WERI-Rb-1 (cell line): ENCODE measurements around the gene NPAS1.

Experiments
- DNase-seq: peaks from one replicate; pipeline ENCODE4 v3.0.0-alpha.2; 2020
- H3K27ac ChIP-seq: fragments of 250-450 bp; sonication (Bioruptor Pico); 2 replicates; pipeline ENCODE4 v1.5.1; 2020; ENCODE audit warnings: mild to moderate bottlenecking, moderate library complexity
- H3K27me3 ChIP-seq: fragments of 250-450 bp; sonication (Bioruptor Pico); 2 replicates; pipeline ENCODE4 v1.5.1; 2021; ENCODE audit warnings: mild to moderate bottlenecking, low read depth, moderate library complexity; ENCODE audit not compliant: insufficient read depth, severe bottlenecking
- H3K36me3 ChIP-seq: fragments of 250-450 bp; sonication (Bioruptor Pico); 2 replicates; pipeline ENCODE4 v1.5.1; 2020; ENCODE audit warnings: mild to moderate bottlenecking, moderate library complexity
- H3K4me3 ChIP-seq: 2 replicates; pipeline ENCODE4 v1.5.1; 2011; ENCODE audit warnings: low read depth, mild to moderate bottlenecking, control low read depth, low read length
- H3K9me3 ChIP-seq: fragments of 250-450 bp; sonication (Bioruptor Pico); 2 replicates; pipeline ENCODE4 v1.5.1; 2021; ENCODE audit warnings: mild to moderate bottlenecking, moderate library complexity; ENCODE audit not compliant: severe bottlenecking
- CTCF ChIP-seq: IDR thresholded peaks from 2 replicates; pipeline ENCODE4 v1.5.1; 2011; ENCODE audit warnings: low read depth, mild to moderate bottlenecking, control low read depth, inconsistent platforms, low read length

Gene NPAS1

DNA sequence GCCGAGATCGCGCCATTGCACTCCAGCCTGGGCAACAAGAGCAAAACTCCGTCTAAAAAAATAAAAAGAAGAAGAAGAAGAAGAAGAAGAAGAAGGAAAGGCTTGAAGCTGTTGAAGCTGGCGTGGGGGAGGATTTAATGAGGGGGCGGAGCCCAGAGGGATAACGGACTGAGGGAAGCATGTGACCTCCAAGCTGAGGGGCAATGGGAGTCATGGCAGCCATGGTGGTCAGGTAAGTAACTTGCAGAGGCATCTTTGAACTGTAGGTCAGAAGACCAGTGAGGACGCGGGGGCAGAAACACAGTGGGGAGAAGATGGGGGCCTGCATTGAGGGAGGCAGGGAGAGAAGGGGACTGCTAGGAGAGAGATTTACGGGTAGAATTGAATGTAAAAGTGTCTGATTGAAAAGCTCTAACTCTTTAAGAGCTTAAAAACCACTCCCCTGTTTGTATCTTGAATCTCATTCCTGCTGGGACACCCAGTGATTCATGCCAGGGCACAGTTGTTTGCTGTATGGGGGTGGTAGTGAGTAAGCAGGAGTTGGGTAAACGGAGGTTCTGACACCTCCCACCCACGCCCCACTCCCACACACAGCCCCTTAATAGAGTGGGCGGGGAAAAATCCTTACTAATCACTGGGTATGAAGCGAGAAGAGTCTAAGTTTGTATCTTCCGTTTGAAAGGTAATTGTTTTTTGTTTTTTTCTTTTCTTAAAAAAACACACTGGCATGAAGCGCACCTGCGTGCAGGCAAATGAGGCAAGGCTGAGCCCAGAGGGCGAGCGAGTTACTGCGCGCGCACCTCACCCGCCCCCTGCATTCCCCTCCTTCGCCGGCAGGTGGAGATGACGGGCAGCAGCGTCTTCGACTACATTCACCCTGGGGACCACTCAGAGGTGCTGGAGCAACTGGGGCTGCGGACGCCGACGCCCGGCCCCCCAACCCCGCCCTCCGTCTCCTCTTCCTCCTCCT, 15.8 kb downstream of the NPAS1 start:
- DNase-seq: peak; percentile 90
- Histone ChIP-seq H3K36me3 (no peaks in the 10 kb centered on the region), H3K27me3 (no peaks in the 10 kb centered on the region), H3K4me3 (peak overlapping the region; percentile 47), H3K9me3 (no peaks in the 10 kb centered on the region), H3K27ac (peak overlapping the region; percentile 59)
- TF ChIP-seq CTCF: peak; percentile 85

DNA sequence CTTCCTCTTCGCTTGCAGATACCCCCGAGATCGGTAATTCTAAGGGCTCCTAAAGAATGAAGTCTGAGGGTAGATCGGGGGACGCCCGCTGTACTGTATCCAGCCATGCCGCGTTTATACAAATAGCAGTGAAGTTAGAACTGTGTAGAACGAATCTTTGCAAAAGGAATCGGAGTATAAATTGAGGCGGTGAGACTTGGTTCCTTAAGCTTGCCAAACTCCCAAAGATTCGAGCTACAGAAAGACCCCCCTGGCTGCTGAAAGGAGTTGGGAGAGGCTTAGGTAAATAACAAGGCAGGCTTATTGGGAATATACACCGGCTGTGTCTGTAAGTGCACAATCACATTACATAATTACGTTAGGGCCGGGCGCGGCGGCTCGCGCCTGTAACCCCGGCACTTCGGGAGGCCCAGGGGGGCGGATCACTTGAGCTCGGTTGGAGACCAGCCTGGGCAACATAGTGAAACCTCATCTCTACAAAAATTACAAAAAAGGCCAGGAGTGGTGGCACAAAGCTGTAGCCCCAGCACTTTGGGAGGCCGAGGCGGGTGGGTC, 16.5 kb downstream of the NPAS1 start:
- H3K27ac ChIP-seq: peak overlapping the region; percentile 59
- no peaks in the 10 kb centered on the region for H3K27me3 ChIP-seq
- no peaks in the 10 kb centered on the region for H3K9me3 ChIP-seq
- DNase-seq: peak; percentile 61
- no peak for TF ChIP-seq CTCF
- H3K36me3 ChIP-seq: no peaks in the 10 kb centered on the region
- H3K4me3 ChIP-seq: peak overlapping the region; percentile 47

DNA sequence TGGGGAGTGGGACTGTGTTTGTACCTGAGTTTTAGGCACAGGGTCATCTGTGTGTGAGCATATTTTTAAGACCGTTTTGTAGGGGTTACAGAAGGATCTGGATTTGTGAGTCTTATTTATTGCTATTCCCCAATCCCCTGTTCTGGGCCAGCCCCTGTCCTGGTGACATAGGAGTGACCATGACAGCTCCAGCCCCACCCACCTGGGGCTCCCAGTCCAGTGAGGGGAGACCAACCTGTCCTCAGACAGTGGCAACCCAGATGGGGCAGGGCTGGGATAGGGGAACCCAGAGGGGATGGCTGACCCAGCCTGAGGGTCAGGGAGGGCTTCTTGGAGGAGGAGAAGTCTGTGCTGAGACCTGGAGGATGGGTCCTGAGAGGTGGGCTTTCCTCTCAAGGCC, 18.1 kb downstream of the NPAS1 start:
- Histone ChIP-seq H3K9me3 (no peaks in the 10 kb centered on the region), H3K27me3 (no peaks in the 10 kb centered on the region), H3K36me3 (no peaks in the 10 kb centered on the region), H3K4me3 (no peak overlapping the region), H3K27ac (no peak overlapping the region)
- no peak for DNase-seq
- TF ChIP-seq CTCF: no peak

DNA sequence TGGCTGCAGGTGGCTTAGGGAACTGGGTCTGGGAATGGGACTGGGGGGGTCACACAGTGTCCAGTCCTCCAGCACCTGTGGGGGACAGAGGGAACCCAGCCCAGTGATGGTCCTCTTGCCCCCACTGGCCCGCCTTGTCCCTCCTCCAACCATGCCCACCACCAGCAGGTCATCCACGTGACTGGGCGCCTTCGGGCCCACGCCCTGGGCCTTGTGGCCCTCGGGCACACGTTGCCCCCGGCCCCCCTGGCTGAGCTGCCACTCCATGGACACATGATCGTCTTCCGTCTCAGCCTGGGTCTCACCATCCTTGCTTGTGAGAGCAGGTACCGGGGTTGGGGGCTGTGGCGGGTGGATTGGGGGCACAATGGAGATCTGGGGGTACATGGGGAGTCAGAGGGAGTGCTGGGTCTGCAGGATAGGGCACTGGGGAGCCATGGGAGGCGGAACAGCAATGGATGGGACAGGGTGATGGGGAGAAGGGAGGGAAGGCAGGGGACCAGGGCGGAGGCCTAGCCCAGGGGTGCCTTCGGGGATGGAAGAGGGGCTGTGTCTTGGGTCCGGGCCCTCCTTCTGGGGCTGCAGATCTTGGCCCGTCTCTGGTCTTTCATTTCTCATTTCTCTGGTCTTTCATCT, 19.7 kb downstream of the NPAS1 start:
- no peak for TF ChIP-seq CTCF
- Histone ChIP-seq H3K9me3 (no peaks in the 10 kb centered on the region), H3K27me3 (no peaks in the 10 kb centered on the region), H3K27ac (no peak overlapping the region), H3K36me3 (no peaks in the 10 kb centered on the region), H3K4me3 (no peak overlapping the region)
- no peak for DNase-seq

DNA sequence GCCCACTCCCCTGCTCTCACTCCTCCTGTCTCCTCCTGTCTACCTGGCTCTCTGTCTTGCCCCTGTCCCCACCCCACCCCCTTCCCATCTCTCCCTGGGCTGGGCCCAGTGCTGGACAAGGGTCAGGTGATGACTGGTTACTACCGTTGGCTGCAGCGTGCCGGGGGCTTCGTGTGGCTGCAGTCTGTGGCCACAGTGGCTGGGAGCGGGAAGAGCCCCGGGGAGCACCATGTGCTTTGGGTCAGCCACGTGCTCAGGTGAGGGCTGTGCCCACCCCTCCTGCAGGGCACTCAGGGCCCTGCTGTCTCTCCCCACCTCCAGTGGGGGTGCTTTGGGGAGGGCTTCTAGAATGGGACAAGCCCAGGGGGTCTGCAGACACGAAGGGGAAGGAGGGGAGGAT, 21.2 kb downstream of the NPAS1 start:
- Histone ChIP-seq H3K9me3 (no peaks in the 10 kb centered on the region), H3K36me3 (no peaks in the 10 kb centered on the region), H3K4me3 (no peak overlapping the region), H3K27me3 (no peaks in the 10 kb centered on the region), H3K27ac (no peak overlapping the region)
- DNase-seq: no peak
- TF ChIP-seq CTCF: no peak
